H1 (cell line): Measurements from ENCODE around the gene PHACTR1. TPM values are rescaled to one million over a fixed set of nuclear protein-coding genes. Genes with fewer than 3 reads are reported as not detected.

Experiments
- CTCF ChIA-PET: fragments of 300-600 bp; sonication (Branson Sonifier 250); formaldehyde crosslinking; loops from one replicate; lab custom pipeline; 2021; ENCODE audit not compliant: partially characterized antibody; lab: Charles Lee
- POLR2A ChIA-PET: fragments of 300-600 bp; sonication (Branson Sonifier 250); formaldehyde crosslinking; loops from one replicate; lab custom pipeline; 2021; ENCODE audit warnings: inconsistent platforms; ENCODE audit not compliant: partially characterized antibody; lab: Charles Lee
- DNase-seq, 2 experiments: peaks; one replicate each; pipeline versions ENCODE4 v3.0.0 to v3.0.0-alpha.2; 2010 to 2022; ENCODE audit warnings: low spot score in 2 of 2, low read depth in 1 of 2, mixed read lengths in 1 of 2
- FAIRE-seq: peaks from 2 replicates; lab custom pipeline; 2011; peaks lifted over from hg19 to GRCh38; lab: Jason Lieb, UNC
- H2AFZ ChIP-seq: 2 replicates; pipeline ENCODE4 v1.8.1; 2012; ENCODE audit warnings: low read length, inconsistent platforms
- H2AK5ac ChIP-seq: 2 replicates; pipeline ENCODE4 v1.6.1; 2013; ENCODE audit warnings: low read depth, low read length
- H2BK120ac ChIP-seq: replicated peaks from 2 replicates; pipeline ENCODE3; 2013; ENCODE audit warnings: low read depth, low read length, inconsistent platforms
- H2BK12ac ChIP-seq: 2 replicates; pipeline ENCODE4 v1.6.1; 2013; ENCODE audit warnings: low read depth, low read length
- H2BK15ac ChIP-seq: 2 replicates; pipeline ENCODE4 v1.6.1; 2013; ENCODE audit warnings: low read length
- H2BK20ac ChIP-seq: 2 replicates; pipeline ENCODE4 v1.6.1; 2013; ENCODE audit warnings: low read length
- H2BK5ac ChIP-seq: 2 replicates; pipeline ENCODE4 v1.6.1; 2013; ENCODE audit warnings: low read depth, low read length
- H3K14ac ChIP-seq: 2 replicates; pipeline ENCODE4 v1.6.1; 2013; ENCODE audit warnings: inconsistent platforms; ENCODE audit not compliant: insufficient read length
- H3K18ac ChIP-seq: 2 replicates; pipeline ENCODE4 v1.6.1; 2013; ENCODE audit warnings: low read length; ENCODE audit errors: extremely low read depth
- H3K23ac ChIP-seq: 2 replicates; pipeline ENCODE4 v1.6.1; 2013; ENCODE audit warnings: inconsistent platforms; ENCODE audit not compliant: insufficient read length
- H3K23me2 ChIP-seq: 2 replicates; pipeline ENCODE4 v1.6.1; 2013; ENCODE audit warnings: low read depth, low read length
- H3K27ac ChIP-seq: 2 replicates; pipeline ENCODE4 v1.6.1; 2011; ENCODE audit warnings: low read depth, low read length, inconsistent platforms
- H3K27me3 ChIP-seq, 4 experiments: replicated peaks in 1 of 4; 1 replicate in 1 of 4; 2 replicates in 3 of 4; pipeline versions ENCODE4 v1.6.1 to v1.8.1; 2011 to 2013; ENCODE audit warnings: low read length in 3 of 4, mild to moderate bottlenecking in 3 of 4, inconsistent platforms in 2 of 4, mixed read lengths in 2 of 4, moderate library complexity in 1 of 4; ENCODE audit not compliant: control insufficient read depth in 3 of 4, insufficient read depth in 3 of 4; ENCODE audit errors: extremely low read depth in 1 of 4
- H3K36me3 ChIP-seq, 4 experiments: 2 replicates each; pipeline versions ENCODE4 v1.6.1 to v1.8.1; 2011 to 2013; ENCODE audit warnings: mild to moderate bottlenecking in 4 of 4, low read length in 3 of 4, moderate library complexity in 2 of 4, control low read depth in 1 of 4, inconsistent platforms in 1 of 4; ENCODE audit not compliant: insufficient read depth in 4 of 4, control insufficient read depth in 2 of 4
- H3K4ac ChIP-seq: replicated peaks from 2 replicates; pipeline ENCODE3; 2013; ENCODE audit warnings: low read length, low read depth, mixed read lengths, inconsistent platforms; ENCODE audit not compliant: insufficient read length
- H3K4me1 ChIP-seq, 4 experiments: replicated peaks in 1 of 4; 1 replicate in 1 of 4; 2 replicates in 3 of 4; pipeline versions ENCODE4 v1.6.1 to v1.8.1; 2011 to 2013; ENCODE audit warnings: low read length in 3 of 4, inconsistent platforms in 2 of 4, mixed read lengths in 1 of 4; ENCODE audit not compliant: insufficient read depth in 4 of 4, control insufficient read depth in 3 of 4
- H3K4me2 ChIP-seq, 2 experiments: 2 replicates each; pipeline versions ENCODE4 v1.6.1 to v1.8.1; 2011 to 2013; ENCODE audit warnings: low read depth in 2 of 2, low read length in 2 of 2, control low read depth in 1 of 2, inconsistent platforms in 1 of 2, mild to moderate bottlenecking in 1 of 2; ENCODE audit not compliant: insufficient read depth in 1 of 2
- H3K4me3 ChIP-seq, 4 experiments: fragments of 200-600, 300-600 bp in 1 of 4; sonication (generic), shearing (Covaris generic), sonication (Bioruptor Twin) in 1 of 4; 2 replicates each; pipeline versions ENCODE4 v1.5.1 to v1.8.1; 2011 to 2016; ENCODE audit warnings: low read length in 4 of 4, low read depth in 3 of 4, control low read depth in 2 of 4, inconsistent platforms in 2 of 4, mild to moderate bottlenecking in 2 of 4, mixed read lengths in 1 of 4, moderate library complexity in 1 of 4; ENCODE audit not compliant: insufficient read depth in 2 of 4; ENCODE audit errors: extremely low read depth in 1 of 4
- H3K56ac ChIP-seq: replicated peaks from 2 replicates; pipeline ENCODE3; 2013; ENCODE audit warnings: low read depth, mild to moderate bottlenecking, mixed read lengths, low read length, inconsistent platforms; ENCODE audit not compliant: insufficient read length
- H3K79me1 ChIP-seq: 2 replicates; pipeline ENCODE4 v1.6.1; 2013; ENCODE audit warnings: low read depth, low read length, control low read depth
- H3K79me2 ChIP-seq, 2 experiments: 2 replicates each; pipeline versions ENCODE4 v1.6.1 to v1.8.1; 2012 to 2013; ENCODE audit warnings: low read length in 2 of 2, mild to moderate bottlenecking in 2 of 2, inconsistent platforms in 1 of 2; ENCODE audit not compliant: insufficient read depth in 2 of 2, control insufficient read depth in 1 of 2
- H3K9ac ChIP-seq, 4 experiments: replicated peaks in 1 of 4; 1 replicate in 1 of 4; 2 replicates in 3 of 4; pipeline versions ENCODE4 v1.6.1 to v1.8.1; 2011 to 2013; ENCODE audit warnings: low read depth in 3 of 4, low read length in 3 of 4, control low read depth in 2 of 4, mild to moderate bottlenecking in 2 of 4, moderate library complexity in 2 of 4, inconsistent platforms in 1 of 4; ENCODE audit errors: extremely low read depth in 1 of 4
- H3K9me3 ChIP-seq, 2 experiments: 2 replicates each; pipeline versions ENCODE4 v1.6.1 to v1.8.1; 2012 to 2013; ENCODE audit warnings: mild to moderate bottlenecking in 2 of 2, moderate library complexity in 2 of 2, control low read depth in 1 of 2, inconsistent platforms in 1 of 2, low read depth in 1 of 2, low read length in 1 of 2, mixed read lengths in 1 of 2; ENCODE audit not compliant: insufficient read depth in 2 of 2
- H4K20me1 ChIP-seq, 2 experiments: replicated peaks in 1 of 2; 2 replicates each; pipeline versions ENCODE3 to v1.8.1; 2011 to 2013; ENCODE audit warnings: inconsistent platforms in 2 of 2, low read length in 2 of 2, mild to moderate bottlenecking in 1 of 2; ENCODE audit not compliant: insufficient read depth in 2 of 2, control insufficient read depth in 1 of 2
- H4K5ac ChIP-seq: 2 replicates; pipeline ENCODE4 v1.6.1; 2013; ENCODE audit warnings: low read length, low read depth, mixed read lengths, inconsistent platforms; ENCODE audit not compliant: insufficient read length
- H4K8ac ChIP-seq: 2 replicates; pipeline ENCODE4 v1.8.0; 2013; ENCODE audit warnings: mild to moderate bottlenecking, moderate library complexity, low read length, inconsistent platforms; ENCODE audit not compliant: insufficient read depth; ENCODE audit errors: extremely low read depth
- H4K91ac ChIP-seq: replicated peaks from 2 replicates; pipeline ENCODE3; 2013; ENCODE audit warnings: low read length, mixed read lengths, inconsistent platforms; ENCODE audit not compliant: insufficient read length
- ATF3 ChIP-seq: IDR thresholded peaks from 2 replicates; pipeline ENCODE4 v1.6.1; 2011; ENCODE audit warnings: low read depth, mild to moderate bottlenecking, low read length; ENCODE audit not compliant: insufficient read depth
- CREB1 ChIP-seq: IDR thresholded peaks from 2 replicates; pipeline ENCODE4 v1.6.1; 2012; ENCODE audit warnings: inconsistent platforms
- EGR1 ChIP-seq: IDR thresholded peaks from 2 replicates; pipeline ENCODE4 v1.6.1; 2011; ENCODE audit warnings: low read depth, low read length, borderline replicate concordance
- HDAC2 ChIP-seq, 2 experiments: fragments of 300-600 bp in 1 of 2; sonication (generic) in 1 of 2; IDR thresholded peaks; 2 replicates each; pipeline ENCODE4 v1.6.1; 2011 to 2012; ENCODE audit warnings: low read depth in 2 of 2, low read length in 2 of 2, mild to moderate bottlenecking in 2 of 2, moderate library complexity in 2 of 2, borderline replicate concordance in 1 of 2, inconsistent platforms in 1 of 2
- POLR2A ChIP-seq, 2 experiments: IDR thresholded peaks; 1 replicate in 1 of 2; 2 replicates in 1 of 2; pipeline ENCODE4 v1.6.1; 2011; ENCODE audit warnings: low read depth in 2 of 2, low read length in 2 of 2, mild to moderate bottlenecking in 2 of 2; ENCODE audit errors: control extremely low read depth in 1 of 2
- RFX5 ChIP-seq: IDR thresholded peaks from 2 replicates; pipeline ENCODE4 v1.6.1; 2011; ENCODE audit warnings: low read depth, low read length, improper control_type of control experiment, borderline replicate concordance
- SUZ12 ChIP-seq: fragments of 200-600 bp; sonication (generic); IDR thresholded peaks from 2 replicates; pipeline ENCODE4 v1.6.1; 2012; ENCODE audit warnings: mild to moderate bottlenecking, inconsistent platforms, low read length, moderate library complexity, mixed read lengths
- WGBS, 2 experiments: shearing (Covaris generic) in 1 of 2; methylation state at CpG; one replicate each; pipeline versions ENCODE4 v1.1.6 to v1.1.7; 2013 to 2015; ENCODE audit warnings: low lambda C conversion rate in 2 of 2, mixed read lengths in 2 of 2, inconsistent platforms in 1 of 2, low coverage in 1 of 2, missing lambda C conversion rate in 1 of 2; ENCODE audit not compliant: insufficient replicate concordance in 2 of 2, insufficient coverage in 1 of 2, insufficient read length in 1 of 2; ENCODE audit errors: extremely low coverage in 1 of 2, missing lambda C conversion rate in 1 of 2; 5-methylcytosine and 5-hydroxymethylcytosine counted together
- polyA plus RNA-seq, 7 experiments: library from polyadenylated mRNA; depleted of rRNA in 3 of 7; stranded (reverse) in 5 of 7; unstranded in 2 of 7; fragments of >200 nt in 5 of 7; fragments of 200-250 nt in 2 of 7; gene quantifications; 1 replicate in 5 of 7; 2 replicates in 1 of 7; 4 replicates in 1 of 7; pipeline versions ENCODE4 v1.2.1 to v1.2.3, GENCODE V29; 2011 to 2013; ENCODE audit warnings: missing spikeins in 2 of 7, mixed read lengths in 2 of 7
- total RNA-seq: library from RNA; stranded (reverse); fragmentation: NEBNext Ultra II Directional; extraction: Animal tissue kit (Norgen Biotek cat#: 25700); gene quantifications from 2 replicates; pipeline ENCODE4 v1.2.1, GENCODE V29; 2021

The PHACTR1 gene
- total and polyA plus RNA-seq, 2 of the 8 experiments (the other 6 are each of a cell fraction or from before 2014, with no cell fraction given): 3.9 to 17.1 TPM

- Histone ChIP-seq H3K14ac (no peak overlapping the region), H2AFZ (no peak overlapping the region), H3K4me3 (no peak overlapping the region), H4K91ac (no peak overlapping the region), H3K36me3 (peaks cover 15 to 68% (median 57%) of the 10 kb centered on the region in 4 experiments), H4K5ac (no peak overlapping the region), H3K9me3 (no peaks in the 10 kb centered on the region), H3K79me2 (no peaks in the 10 kb centered on the region), H3K4me2 (no peak overlapping the region), H2BK120ac (no peak overlapping the region), H3K27ac (no peak overlapping the region), H3K4ac (no peak overlapping the region), H2BK15ac (no peak overlapping the region), H4K8ac (no peak overlapping the region), H3K23me2 (no peaks in the 10 kb centered on the region), H3K18ac (no peak overlapping the region), H3K27me3 (no peaks in the 10 kb centered on the region), H2BK12ac (no peak overlapping the region), H3K79me1 (0 out of 2 replicates have a peak, but pooled peaks cover 3% of the 10 kb centered on the region), H2BK20ac (no peak overlapping the region), H2BK5ac (no peak overlapping the region; the same call in 1 of the 2 replicates), H3K9ac (no peak overlapping the region), H2AK5ac (no peak overlapping the region), H3K4me1 (no peaks in the 10 kb centered on the region), H4K20me1 (peaks cover 4 to 10% of the 10 kb centered on the region in 2 experiments), H3K23ac (no peak overlapping the region), H3K56ac (no peak overlapping the region)
- ChIA-PET POLR2A (interaction anchor here (0.5 to 2.1 kb wide), 3 partner anchors 10 to 25 kb away, joined by 4 to 6 read pairs (median 5); partner anchors contain the start of gene TBC1D7), CTCF (no interaction called here)
- DNase-seq: peak in 1 of 2 experiments; percentile 22
- WGBS, 2 experiments: 89% methylated on average over 6 of the region's 6 CpGs; no CpG with 5 or more reads in 1 of the 2 experiments
- FAIRE-seq: no peak
- TF ChIP-seq RFX5 (no peak), EGR1 (no peak), ATF3 (no peak), POLR2A (IDR thresholded peaks at IDR 0.05; ENCODE audit: control extremely low read depth in 1 of 2, low read depth in 2 of 2, low read length in 2 of 2) (no peak), SUZ12 (no peak), HDAC2 (IDR thresholded peaks at IDR 0.05; ENCODE audit: borderline replicate concordance in 1 of 2, low read depth in 2 of 2, low read length in 2 of 2) (no peak), CREB1 (no peak)
Measured at GRCh38 chr6:13304101-13304500, 587.5 kb downstream of the PHACTR1 start.
